ENCODE data around the gene DHCR24.

DHCR24 gene

DNA sequence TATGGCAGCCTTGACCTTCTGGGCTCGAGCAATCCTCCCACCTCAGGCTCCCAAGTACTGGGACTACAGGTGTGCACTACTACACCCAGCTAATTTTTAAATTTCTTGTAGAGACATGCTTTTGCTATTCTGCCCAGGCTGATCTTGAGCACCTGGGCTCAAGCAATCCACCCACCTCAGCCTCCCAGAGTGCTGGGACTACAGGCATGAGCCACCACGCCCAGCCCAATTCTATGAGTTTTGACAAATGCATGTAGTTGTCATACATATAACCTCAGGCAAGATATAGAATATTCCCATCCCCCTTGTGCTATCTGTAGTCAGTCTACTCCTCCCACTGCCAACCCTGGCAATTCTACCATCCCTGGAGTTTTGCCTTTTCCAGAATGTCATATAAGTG, 47.2 kb downstream of the DHCR24 start:
- H3K27ac ChIP-seq (ENCODE audit: extremely low read depth, low read depth, low read length) = no peak overlapping the region
- no peaks in the 10 kb centered on the region for H3K4me1 ChIP-seq (ENCODE audit: control insufficient read depth, insufficient read depth, low read length)
- H3K9me3 ChIP-seq (ENCODE audit: control insufficient read depth, insufficient read depth, low read depth, low read length) = no peaks in the 10 kb centered on the region
- H3K4me3 ChIP-seq (ENCODE audit: low read depth, low read length) = no peak overlapping the region
- TF ChIP-seq WT1 (tag by site-specific recombination; IDR thresholded peaks at IDR 0.05) = no peak
- no peak for TF ChIP-seq ZNF677 (tag by site-specific recombination; IDR thresholded peaks at IDR 0.05)
- no peak for TF ChIP-seq SALL2 (tag by site-specific recombination; IDR thresholded peaks at IDR 0.05; ENCODE audit: borderline replicate concordance)
- TF ChIP-seq ZNF211 (tag by site-specific recombination; IDR thresholded peaks at IDR 0.05; ENCODE audit: low read depth) = no peak
- TF ChIP-seq, protein P1, sequence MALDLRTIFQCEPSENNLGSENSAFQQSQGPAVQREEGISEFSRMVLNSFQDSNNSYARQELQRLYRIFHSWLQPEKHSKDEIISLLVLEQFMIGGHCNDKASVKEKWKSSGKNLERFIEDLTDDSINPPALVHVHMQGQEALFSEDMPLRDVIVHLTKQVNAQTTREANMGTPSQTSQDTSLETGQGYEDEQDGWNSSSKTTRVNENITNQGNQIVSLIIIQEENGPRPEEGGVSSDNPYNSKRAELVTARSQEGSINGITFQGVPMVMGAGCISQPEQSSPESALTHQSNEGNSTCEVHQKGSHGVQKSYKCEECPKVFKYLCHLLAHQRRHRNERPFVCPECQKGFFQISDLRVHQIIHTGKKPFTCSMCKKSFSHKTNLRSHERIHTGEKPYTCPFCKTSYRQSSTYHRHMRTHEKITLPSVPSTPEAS (tag by site-specific recombination; IDR thresholded peaks at IDR 0.05) = no peak
- no peak for TF ChIP-seq GLIS2 (tag by site-specific recombination; IDR thresholded peaks at IDR 0.05)
- no peak for TF ChIP-seq ZNF837 (tag by site-specific recombination; IDR thresholded peaks at IDR 0.05)
- TF ChIP-seq, protein P2, sequence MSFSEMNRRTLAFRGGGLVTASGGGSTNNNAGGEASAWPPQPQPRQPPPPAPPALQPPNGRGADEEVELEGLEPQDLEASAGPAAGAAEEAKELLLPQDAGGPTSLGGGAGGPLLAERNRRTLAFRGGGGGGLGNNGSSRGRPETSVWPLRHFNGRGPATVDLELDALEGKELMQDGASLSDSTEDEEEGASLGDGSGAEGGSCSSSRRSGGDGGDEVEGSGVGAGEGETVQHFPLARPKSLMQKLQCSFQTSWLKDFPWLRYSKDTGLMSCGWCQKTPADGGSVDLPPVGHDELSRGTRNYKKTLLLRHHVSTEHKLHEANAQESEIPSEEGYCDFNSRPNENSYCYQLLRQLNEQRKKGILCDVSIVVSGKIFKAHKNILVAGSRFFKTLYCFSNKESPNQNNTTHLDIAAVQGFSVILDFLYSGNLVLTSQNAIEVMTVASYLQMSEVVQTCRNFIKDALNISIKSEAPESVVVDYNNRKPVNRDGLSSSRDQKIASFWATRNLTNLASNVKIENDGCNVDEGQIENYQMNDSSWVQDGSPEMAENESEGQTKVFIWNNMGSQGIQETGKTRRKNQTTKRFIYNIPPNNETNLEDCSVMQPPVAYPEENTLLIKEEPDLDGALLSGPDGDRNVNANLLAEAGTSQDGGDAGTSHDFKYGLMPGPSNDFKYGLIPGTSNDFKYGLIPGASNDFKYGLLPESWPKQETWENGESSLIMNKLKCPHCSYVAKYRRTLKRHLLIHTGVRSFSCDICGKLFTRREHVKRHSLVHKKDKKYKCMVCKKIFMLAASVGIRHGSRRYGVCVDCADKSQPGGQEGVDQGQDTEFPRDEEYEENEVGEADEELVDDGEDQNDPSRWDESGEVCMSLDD (tag by site-specific recombination; IDR thresholded peaks at IDR 0.05) = no peak
- no peak for TF ChIP-seq ZNF626 (tag by site-specific recombination; IDR thresholded peaks at IDR 0.05)
- TF ChIP-seq, protein P3, sequence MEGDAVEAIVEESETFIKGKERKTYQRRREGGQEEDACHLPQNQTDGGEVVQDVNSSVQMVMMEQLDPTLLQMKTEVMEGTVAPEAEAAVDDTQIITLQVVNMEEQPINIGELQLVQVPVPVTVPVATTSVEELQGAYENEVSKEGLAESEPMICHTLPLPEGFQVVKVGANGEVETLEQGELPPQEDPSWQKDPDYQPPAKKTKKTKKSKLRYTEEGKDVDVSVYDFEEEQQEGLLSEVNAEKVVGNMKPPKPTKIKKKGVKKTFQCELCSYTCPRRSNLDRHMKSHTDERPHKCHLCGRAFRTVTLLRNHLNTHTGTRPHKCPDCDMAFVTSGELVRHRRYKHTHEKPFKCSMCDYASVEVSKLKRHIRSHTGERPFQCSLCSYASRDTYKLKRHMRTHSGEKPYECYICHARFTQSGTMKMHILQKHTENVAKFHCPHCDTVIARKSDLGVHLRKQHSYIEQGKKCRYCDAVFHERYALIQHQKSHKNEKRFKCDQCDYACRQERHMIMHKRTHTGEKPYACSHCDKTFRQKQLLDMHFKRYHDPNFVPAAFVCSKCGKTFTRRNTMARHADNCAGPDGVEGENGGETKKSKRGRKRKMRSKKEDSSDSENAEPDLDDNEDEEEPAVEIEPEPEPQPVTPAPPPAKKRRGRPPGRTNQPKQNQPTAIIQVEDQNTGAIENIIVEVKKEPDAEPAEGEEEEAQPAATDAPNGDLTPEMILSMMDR (tag by site-specific recombination; IDR thresholded peaks at IDR 0.05) = no peak
- TF ChIP-seq TCF7L2 (IDR thresholded peaks at IDR 0.05; ENCODE audit: borderline replicate concordance, low read depth, low read length) = no peak
- TF ChIP-seq ZNF133 (tag by site-specific recombination; IDR thresholded peaks at IDR 0.05) = no peak
- no peak for TF ChIP-seq ZFP37 (tag by site-specific recombination; IDR thresholded peaks at IDR 0.05)
- ChIA-PET POLR2A (interaction anchor here (0.6 kb wide), 1 partner anchor 218 kb away, joined by 7 read pairs; no protein-coding TSS in a partner anchor), CTCF (no interaction called here)
- no peaks in the 10 kb centered on the region for H3K36me3 ChIP-seq (ENCODE audit: control insufficient read depth in 2 of 2, insufficient read depth in 1 of 2, low read length in 2 of 2)

DNA sequence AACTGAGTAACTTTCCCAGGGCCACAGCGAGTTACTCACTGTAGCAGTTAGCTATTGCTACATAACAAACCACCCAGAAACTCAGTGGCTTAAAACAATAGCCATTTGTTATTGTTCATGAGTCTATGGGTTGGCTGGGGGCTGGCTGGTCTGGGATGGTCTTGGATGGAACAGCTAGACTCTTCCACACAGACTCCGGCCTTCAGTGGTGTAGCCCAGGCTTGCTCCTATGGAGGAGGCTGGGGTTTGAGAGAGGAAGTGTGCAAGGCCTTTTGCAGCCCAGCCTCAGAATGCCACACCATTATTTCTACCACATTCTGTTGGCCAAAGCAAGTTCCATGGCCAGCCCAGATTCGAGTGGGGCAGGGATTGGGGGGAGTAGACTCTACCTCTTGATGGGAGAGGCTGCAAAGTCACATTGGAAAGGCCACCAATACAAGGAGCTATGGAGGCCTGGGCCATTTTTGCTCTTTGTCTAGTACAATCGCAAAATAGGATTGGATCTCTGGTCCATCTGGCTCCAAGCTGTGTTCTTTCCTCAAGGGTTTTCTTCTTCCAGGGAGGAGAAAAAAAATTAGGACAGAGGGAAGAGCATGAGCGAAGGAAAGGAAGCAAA, 48.3 kb downstream of the DHCR24 start:
- TF ChIP-seq MZF1 (tag by site-specific recombination; IDR thresholded peaks at IDR 0.05; ENCODE audit: borderline replicate concordance) (no peak), KLF10 (tag by site-specific recombination; IDR thresholded peaks at IDR 0.05) (no peak), ZIC2 (tag by site-specific recombination; IDR thresholded peaks at IDR 0.05) (no peak)
- no peaks in the 10 kb centered on the region for H3K4me1 ChIP-seq (ENCODE audit: control insufficient read depth, insufficient read depth, low read length)
- H3K4me3 ChIP-seq (ENCODE audit: low read depth, low read length) = no peak overlapping the region
- POLR2A ChIA-PET = no interaction called here
- H3K36me3 ChIP-seq (ENCODE audit: control insufficient read depth in 2 of 2, insufficient read depth in 1 of 2, low read length in 2 of 2) = no peaks in the 10 kb centered on the region
- no peaks in the 10 kb centered on the region for H3K9me3 ChIP-seq (ENCODE audit: control insufficient read depth, insufficient read depth, low read depth, low read length)
- no peak overlapping the region for H3K27ac ChIP-seq (ENCODE audit: extremely low read depth, low read depth, low read length)
- CTCF ChIA-PET = no interaction called here

Measured in HEK293 (cell line).